ENCODE results near the gene GALNT9.
A peak's percentile ranks its signal among the peaks of the same experiment; 100 is the strongest.
"Not testable (repeated sequence)": the region's sequence is repeated elsewhere in the genome, so short reads cannot be mapped to it uniquely, and the experiment has no call there.

The GALNT9 gene

GRCh38 chr12:132209619-132210222 lies 119.7 kb downstream of the GALNT9 start:
- no peak for DNase-seq

DNA sequence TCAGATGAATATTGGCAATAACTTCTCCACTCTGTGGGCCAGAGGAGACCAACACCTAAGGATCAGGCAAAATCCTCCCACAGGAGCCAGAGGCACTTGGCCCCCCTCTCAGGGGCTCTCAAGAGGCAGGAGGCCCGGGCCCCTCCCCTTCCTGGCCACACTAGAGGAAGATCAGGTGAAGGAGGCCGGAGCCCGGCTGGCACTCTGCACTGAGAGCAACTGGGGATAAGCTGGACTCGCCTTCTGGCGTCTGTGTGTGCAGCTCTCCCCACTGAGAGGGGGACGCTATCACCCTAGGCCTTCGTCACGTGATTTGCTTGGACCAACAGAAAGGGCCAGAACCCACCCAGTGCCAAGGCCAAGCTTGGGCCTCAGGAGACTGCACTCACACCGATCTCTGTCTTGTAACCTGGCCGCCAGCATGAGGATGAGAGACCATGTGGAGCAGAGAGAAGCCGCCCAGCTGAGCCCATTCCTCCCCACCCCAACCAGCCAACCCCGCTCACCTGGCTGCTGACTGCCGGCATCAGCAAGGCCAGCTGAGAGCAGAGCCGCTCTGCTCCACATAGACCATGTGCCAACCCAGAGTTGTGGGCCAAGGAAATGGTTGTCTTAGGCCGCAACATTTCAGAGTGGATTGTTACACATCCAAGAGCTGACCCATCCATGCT lies 121.1 kb downstream of the GALNT9 start:
- DNase-seq, result no peak

GRCh38 chr12:132207083-132207775 lies 122.2 kb downstream of the GALNT9 start:
- no peak for DNase-seq

- no peak for DNase-seq
Observed at GRCh38 chr12:132206046-132206434, 123.3 kb downstream of the GALNT9 start.

DNA sequence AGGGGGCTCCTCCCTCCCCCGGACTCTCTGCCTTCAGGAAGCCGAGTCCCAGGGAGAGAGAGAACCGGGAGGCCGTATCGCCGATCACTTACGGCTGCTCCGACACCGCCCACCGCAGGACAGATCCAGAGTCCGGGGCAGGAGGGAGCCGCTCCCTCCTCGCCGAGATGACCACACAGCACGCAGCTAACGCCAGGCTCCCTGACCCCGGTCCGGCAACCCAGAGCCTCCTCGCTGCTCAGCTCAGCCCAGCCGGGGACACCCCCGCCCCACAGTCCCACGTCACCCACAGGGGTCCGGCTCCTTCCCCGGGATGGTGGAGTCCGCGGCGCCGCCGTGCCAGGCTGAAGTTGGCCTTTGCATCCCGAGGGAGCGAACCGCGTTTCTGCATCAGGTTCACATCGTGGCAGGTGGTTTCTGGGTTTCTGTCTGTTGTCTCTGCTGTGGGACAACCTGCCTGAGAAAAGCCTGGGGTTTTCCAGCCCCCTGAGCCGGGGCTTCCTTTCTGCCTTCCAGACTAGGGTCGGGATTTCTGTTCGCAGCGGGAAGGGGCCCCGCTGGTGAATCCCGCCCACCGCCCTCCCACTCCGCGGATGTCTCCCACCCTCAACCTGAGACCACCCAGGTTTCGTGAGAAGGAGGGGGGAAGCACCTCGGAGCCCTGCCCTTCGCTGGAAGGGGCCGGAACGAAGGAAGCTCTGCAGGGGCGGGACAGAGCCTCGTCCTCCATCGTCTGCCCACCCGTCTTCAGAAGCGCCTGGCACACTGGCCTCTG lies 123.9 kb downstream of the GALNT9 start:
- no peak for DNase-seq

DNA sequence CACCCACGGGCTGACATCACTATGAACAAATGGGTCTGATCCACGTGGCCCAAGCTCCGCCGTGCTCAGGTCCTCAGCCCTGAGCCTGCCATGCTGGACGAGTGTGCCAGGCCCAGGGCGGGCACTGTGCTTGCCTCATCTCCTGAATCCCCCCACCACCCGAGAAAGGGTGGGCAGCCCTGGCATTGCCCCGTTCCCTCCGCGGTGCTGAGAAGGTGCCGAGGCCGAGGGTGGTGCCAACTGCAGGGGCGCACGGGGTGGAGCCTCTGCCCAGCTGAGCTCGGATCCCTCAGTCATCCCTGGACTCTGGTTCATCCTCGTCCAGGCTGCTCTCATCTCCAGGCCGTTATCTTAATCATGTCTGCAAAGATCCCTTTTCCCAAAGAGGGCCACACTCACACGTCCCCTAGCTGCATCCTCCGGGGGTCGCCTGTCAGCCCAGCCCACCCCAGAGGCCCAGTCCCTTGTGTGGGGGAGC lies 124.6 kb downstream of the GALNT9 start:
- DNase-seq, result no peak

DNA sequence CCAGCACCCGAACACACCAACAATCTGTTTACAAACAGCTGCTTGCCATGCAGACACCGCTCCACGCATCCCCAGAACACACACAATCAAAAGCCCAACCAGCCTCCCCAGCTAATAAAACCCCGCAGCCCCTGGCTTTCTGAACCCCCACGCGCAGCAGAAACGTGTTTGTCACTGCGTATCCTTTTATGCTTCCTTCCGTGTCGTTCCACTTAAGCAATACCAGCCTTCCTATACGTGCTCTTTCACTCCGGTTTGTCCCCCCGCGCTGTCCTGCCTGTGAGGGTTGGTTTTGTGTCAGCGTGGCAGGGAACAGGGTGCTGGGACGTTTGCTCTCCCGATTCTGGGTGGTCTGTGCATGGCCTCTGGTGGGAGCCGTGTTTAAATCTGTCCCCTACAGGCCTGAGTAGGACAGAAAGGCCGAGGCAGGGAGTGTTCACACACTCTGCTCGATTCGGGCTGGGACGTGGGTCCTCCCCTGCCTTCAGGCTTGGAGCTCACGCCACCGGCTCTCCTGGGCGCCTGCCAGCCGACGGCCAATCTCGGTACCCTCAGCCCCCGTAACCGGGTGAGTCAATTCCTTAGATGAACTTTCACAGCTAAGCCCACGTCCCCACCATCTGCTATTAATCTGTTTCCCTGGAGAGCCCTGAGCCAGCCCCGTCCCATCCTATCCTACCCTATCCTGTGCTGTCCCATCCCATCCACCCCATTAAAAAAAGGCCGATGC lies 125.2 kb downstream of the GALNT9 start:
- no peak for DNase-seq

DNA sequence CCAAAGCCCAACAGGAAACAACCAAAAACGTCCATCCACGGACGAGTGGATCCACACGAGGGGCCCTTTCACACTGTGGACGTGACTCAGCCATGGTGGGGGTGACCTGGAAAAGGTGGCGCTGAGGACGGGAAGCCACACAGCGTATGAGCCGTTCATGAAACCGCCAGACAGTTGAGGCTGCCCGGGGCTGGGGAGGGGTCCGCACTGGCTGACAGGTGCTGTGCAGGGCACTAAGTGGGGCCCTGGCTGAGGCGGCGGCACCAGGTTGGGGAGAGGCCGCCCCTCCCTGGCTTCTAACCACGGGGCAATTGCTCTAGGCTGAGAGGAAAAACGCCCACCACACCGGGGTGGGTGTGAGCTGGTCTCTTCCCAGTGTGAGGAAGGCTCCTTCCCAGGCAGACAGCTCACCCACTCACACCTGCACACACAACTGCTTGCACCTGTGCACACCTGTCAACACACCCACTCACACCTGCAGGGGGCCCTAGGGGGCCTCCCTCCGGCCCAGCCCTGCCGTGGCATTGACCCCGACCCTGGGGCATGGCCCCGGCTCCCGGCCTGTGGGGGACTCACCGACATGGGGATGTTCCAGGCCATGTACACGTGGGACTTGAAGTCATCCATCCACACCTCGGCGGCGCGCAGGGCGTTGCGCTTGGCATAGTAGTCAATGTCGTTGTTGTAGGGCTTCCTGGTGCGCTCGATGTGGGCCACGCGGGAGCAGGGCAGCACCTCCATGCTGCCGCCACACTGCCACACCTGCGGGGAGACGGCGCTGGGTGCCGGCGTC lies 126.3 kb downstream of the GALNT9 start:
- DNase-seq, result no peak

GRCh38 chr12:132201391-132202120 lies 127.8 kb downstream of the GALNT9 start:
- DNase-seq, result no peak

DNA sequence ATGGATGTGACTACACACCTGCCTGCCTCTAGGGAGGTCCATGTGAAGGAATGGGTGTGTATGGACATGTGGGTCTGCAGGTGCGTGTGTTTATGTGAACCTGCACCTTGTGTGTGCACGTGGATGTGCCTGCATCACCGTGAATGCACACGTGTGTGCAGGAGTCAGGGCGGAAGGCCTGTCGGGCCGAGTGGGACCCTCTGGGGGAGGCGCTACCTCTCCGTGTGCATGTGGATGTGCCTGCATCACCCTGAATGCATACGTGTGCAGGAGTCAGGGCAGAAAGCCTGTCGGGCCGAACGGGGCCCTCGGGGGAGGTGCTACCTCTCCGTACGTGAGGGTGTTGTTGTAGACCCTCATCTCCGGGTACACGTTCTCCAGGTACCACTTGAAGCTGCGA lies 128.6 kb downstream of the GALNT9 start:
- DNase-seq, result no peak

DNA sequence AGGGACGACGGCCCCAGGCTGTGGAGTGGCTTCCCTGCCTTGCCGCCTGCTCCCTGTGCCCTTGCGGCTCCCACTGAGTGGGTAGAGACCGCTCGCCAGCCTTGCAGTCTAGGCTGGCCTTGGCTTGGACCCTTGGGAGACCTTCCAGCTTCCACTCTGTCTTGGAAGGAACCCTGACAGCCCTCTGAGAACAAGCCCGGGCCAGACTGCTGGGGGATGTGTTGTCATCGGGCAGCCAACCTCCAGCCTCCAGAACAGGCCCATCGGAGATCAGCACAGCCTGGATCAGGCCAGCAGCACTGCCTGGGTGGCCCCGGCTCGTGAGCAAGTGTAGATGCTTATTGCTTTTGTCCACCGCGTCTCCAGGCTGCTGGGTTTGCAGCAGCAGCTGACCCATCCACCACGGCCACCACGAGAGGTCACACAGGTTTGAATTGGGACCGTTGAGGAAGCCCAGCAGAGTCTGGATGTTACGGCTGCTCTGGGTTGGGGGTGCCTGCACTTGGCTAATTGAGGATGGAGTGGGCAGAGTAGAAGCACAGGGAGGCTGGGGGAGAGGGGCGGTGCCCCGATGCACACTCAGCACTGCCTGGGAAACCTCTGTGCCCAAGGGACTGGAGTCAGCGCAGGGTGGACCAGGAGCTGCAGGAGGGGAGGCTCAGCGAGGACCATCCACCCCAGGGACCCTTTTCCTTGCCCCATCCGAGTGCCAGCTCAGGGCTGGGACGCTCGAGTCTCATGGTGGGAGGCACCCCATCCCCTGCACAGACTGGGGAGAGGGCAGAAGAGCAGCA lies 129.7 kb downstream of the GALNT9 start:
- DNase-seq, result no peak

GRCh38 chr12:132199101-132199500 lies 130.3 kb downstream of the GALNT9 start:
- DNase-seq, result no peak

GRCh38 chr12:132197581-132198354 lies 131.6 kb downstream of the GALNT9 start:
- DNase-seq, result no peak

GRCh38 chr12:132196873-132197390 lies 132.5 kb downstream of the GALNT9 start:
- DNase-seq, result no peak

GRCh38 chr12:132196038-132196872 lies 133.1 kb downstream of the GALNT9 start:
- peak; percentile 64 for DNase-seq

DNA sequence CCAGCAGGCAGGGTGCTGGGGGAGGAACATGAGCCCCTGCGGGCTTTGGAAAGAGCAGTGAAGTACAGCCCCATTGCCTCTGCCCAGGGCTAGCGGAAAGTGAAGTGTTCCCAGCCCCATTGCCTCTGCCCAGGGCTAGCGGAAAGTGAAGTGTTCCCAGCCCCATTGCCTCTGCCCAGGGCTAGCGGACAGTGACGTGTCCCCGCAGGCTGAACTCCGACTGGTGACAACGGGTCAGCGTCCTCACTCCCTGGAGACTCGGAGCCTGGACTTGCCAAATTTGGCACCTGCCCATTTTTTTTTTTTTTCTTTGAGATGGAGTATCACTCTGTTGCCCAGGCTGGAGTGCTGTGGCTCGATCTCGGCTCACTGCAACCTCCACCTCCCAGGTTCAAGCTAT lies 134.1 kb downstream of the GALNT9 start:
- not testable (repeated sequence) for DNase-seq

DNA sequence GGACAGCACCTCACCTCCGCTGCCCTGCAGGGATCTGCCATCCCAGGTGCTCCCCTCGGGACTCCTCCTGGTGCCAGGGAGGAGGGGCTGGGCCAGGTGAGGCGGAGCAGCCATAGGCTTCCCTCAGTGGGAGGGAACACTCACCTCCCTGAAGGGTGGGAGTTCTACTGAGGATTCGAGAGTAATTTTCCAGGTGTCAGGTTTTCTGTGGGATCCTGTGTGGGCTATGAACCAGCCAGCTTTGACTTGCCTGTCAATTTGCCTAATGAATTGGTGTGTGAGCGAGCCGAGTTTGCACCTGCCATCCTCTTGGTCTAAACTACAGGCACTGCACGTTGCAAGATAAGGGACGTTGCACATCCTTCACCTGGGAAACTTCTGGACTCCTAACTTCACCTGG lies 134.8 kb downstream of the GALNT9 start:
- DNase-seq, result no peak

GRCh38 chr12:132194056-132194455 lies 135.3 kb downstream of the GALNT9 start:
- DNase-seq, result no peak

All from NCI-H2029 (cell line).